ENCODE results near the gene NDFIP1.
A peak's percentile ranks its signal among the peaks of the same experiment; 100 is the strongest.

Gene NDFIP1

DNA sequence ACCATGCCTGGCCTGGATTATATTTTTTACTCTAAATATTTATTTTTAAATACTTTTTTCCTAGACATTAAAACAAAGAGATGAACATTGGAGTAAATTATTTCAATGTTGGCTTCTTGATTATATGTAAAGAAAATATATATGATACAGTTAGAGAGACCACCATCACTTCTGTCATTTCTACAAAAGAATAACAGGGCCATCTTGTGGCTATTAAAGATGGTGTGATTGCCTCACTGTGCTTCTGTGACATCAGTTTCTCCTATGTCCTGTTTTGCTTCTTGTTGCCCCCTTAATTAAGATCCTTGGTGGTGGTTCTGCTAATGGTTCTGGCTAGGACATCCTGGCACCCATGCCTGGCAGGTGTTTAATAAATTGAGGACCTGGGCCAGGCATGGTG is 32.9 kb downstream of the NDFIP1 start:
- TF ChIP-seq, protein P1, sequence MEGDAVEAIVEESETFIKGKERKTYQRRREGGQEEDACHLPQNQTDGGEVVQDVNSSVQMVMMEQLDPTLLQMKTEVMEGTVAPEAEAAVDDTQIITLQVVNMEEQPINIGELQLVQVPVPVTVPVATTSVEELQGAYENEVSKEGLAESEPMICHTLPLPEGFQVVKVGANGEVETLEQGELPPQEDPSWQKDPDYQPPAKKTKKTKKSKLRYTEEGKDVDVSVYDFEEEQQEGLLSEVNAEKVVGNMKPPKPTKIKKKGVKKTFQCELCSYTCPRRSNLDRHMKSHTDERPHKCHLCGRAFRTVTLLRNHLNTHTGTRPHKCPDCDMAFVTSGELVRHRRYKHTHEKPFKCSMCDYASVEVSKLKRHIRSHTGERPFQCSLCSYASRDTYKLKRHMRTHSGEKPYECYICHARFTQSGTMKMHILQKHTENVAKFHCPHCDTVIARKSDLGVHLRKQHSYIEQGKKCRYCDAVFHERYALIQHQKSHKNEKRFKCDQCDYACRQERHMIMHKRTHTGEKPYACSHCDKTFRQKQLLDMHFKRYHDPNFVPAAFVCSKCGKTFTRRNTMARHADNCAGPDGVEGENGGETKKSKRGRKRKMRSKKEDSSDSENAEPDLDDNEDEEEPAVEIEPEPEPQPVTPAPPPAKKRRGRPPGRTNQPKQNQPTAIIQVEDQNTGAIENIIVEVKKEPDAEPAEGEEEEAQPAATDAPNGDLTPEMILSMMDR (conservative IDR thresholded peaks at IDR 0.05; ENCODE audit: control insufficient read depth, insufficient read depth, low read depth, low read length), result no peak
- DNase-seq (ENCODE audit: low read depth), result no peak
- H3K4me3 ChIP-seq (ENCODE audit: control insufficient read depth, low read depth, low read length), result no peak overlapping the region

DNA sequence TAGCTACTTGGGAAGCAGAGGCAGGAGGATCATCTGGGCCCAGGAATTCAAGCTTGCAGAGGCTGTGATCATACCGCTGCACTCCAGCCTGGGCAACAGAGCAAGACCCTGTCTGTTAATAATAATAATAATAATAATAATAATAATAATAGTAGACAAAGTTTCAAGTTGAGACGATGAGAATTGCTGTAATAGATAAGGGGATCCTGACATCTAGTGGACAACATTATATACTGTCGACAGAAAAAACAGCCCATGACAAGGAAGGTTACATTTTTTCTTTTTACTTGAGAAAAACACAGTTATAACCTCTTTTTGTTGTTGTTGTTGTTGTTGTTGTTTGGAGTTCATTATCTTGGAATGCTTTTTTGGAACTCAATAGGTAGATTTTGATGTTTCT is 35.3 kb downstream of the NDFIP1 start:
- peak; percentile 63 for DNase-seq (ENCODE audit: low read depth)
- no peak overlapping the region for H3K4me3 ChIP-seq (ENCODE audit: control insufficient read depth, low read depth, low read length)
- TF ChIP-seq, protein P1 (conservative IDR thresholded peaks at IDR 0.05; ENCODE audit: control insufficient read depth, insufficient read depth, low read depth, low read length), result peak; percentile 59

DNA sequence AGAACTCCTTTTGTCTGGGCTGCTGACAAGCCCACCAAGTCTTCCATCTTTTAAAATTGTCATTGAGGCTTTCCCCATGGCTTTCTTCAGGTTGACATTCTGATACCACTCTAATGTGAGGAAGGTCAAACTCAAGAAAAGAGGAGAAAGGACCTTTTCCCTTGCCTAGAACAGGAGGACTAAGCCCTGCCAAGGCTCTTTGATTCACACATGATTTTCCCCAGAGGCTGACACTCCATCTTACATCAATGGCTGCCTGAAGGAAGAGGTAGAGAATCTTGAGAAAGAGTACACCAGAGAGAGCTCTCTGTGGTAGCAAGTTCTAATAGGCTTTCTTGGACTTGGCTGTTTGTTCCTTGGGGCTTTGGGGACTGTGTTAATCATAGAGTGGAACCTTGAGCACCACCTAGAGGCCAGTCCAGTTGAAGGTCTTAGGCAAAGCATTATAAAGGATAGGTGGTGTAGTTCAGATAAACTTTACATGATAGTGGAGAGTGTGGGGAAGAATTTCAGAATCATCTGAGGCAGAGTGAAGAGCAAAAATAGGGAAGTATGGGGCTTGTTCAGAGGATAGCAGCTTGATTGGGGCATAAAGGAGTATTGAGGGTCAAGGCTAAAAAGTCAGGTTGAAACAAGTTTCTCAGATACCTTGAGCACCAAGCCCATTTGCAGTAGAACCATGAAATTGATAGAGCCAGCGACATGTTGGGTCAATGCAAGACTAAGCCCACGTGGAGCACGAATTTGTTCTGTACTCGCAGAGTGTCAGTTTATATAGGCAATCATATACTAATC is 36.7 kb downstream of the NDFIP1 start:
- peak; percentile 83 for DNase-seq (ENCODE audit: low read depth)
- TF ChIP-seq, protein P1 (conservative IDR thresholded peaks at IDR 0.05; ENCODE audit: control insufficient read depth, insufficient read depth, low read depth, low read length), result peak; percentile 83

DNA sequence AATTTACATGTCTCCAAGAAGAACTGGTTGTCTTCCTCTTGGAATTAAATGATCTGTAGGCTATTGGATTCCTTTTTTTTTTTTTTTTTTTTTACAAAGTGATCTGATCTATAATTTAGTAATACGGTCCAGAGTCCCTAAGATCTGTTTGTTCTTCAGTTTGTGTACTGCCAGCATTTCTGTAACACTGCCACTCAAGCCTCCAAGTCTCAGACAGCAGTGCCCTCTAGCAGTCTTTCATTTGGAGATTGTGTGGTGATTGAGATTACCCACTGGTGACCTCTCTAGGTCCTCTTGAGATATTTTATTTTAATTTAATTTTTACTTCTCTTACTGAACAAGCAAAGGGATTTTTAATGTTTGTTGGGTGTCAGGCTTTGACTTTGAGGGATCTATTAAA is 40.8 kb downstream of the NDFIP1 start:
- no peak for DNase-seq (ENCODE audit: low read depth)
- TF ChIP-seq, protein P1 (conservative IDR thresholded peaks at IDR 0.05; ENCODE audit: control insufficient read depth, insufficient read depth, low read depth, low read length), result no peak
- no peak overlapping the region for H3K4me3 ChIP-seq (ENCODE audit: control insufficient read depth, low read depth, low read length)

More for the DNA sequence above, 36.7 kb downstream of the NDFIP1 start:
- H3K4me3 ChIP-seq (ENCODE audit: control insufficient read depth, low read depth, low read length), result no peak overlapping the region

DNA sequence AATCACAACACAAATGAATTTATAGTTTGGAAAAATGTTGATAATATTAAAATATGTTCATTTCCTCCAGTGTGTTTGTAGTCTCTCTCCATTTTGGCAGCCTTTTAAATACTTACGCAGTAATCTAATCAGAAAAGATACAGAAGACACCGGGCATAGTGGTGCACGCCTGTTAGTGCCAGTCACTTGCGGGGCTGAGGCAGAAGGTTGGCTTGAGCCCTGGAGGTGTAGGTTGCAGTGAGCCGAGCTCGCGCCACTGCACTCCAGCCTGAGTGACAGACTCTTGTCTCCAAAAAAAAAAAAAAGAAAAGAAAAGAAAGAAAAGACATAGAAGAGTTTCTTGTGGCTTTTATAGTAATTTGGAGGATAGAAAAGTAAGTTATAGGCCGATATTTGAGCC is 41.9 kb downstream of the NDFIP1 start:
- no peak overlapping the region for H3K4me3 ChIP-seq (ENCODE audit: control insufficient read depth, low read depth, low read length)
- TF ChIP-seq, protein P1 (conservative IDR thresholded peaks at IDR 0.05; ENCODE audit: control insufficient read depth, insufficient read depth, low read depth, low read length), result no peak

DNA sequence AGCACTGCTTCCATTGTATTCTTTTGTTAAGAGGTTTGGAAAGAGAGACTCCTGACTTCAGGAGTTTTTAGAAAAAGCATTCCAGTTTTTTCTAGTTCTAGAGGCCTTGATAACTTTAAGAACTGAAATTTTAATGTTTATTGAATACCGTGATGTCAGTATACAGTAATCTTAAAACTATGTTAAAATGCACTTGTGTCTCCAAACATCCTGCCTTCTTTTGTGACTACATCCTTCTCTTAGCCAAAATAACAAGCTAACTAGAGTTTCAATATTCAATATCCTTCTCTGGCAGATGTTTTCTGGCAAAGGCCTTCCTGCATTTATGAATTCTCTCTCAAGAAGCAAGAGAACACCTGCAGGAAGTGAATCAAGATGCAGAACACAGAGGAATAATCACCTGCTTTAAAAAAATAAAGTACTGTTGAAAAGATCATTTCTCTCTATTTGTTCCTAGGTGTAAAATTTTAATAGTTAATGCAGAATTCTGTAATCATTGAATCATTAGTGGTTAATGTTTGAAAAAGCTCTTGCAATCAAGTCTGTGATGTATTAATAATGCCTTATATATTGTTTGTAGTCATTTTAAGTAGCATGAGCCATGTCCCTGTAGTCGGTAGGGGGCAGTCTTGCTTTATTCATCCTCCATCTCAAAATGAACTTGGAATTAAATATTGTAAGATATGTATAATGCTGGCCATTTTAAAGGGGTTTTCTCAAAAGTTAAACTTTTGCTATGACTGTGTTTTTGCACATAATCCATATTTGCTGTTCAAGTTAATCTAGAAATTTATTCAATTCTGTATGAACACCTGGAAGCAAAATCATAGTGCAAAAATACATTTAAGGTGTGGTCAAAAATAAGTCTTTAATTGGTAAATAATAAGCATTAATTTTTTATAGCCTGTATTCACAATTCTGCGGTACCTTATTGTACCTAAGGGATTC is 43.1 kb downstream of the NDFIP1 start:
- DNase-seq (ENCODE audit: low read depth), result peak; percentile 83
- TF ChIP-seq, protein P1 (conservative IDR thresholded peaks at IDR 0.05; ENCODE audit: control insufficient read depth, insufficient read depth, low read depth, low read length), result peak; percentile 91
- no peak overlapping the region for H3K4me3 ChIP-seq (ENCODE audit: control insufficient read depth, low read depth, low read length)

More for the DNA sequence above, 41.9 kb downstream of the NDFIP1 start:
- no peak for DNase-seq (ENCODE audit: low read depth)

Measured in fibroblast of mammary gland (primary cell).